Medulla oblongata (tissue), 1 donor: ENCODE results near the gene RAET1E.
"Not testable (repeated sequence)": the region's sequence is repeated elsewhere in the genome, so short reads cannot be mapped to it uniquely, and the experiment has no call there.

ENCODE experiments used
- DNase-seq: peaks from one replicate; pipeline ENCODE4 v3.0.0-alpha.2; 2015; ENCODE audit errors: extremely low spot score

The RAET1E gene

GRCh38 chr6:149929422-149929821, 31.5 kb upstream of the RAET1E start:
- DNase-seq = no peak

GRCh38 chr6:149927025-149927424, 29.1 kb upstream of the RAET1E start:
- DNase-seq = not testable (repeated sequence)

GRCh38 chr6:149925974-149926777, 28.3 kb upstream of the RAET1E start:
- DNase-seq = peak; percentile 86

GRCh38 chr6:149925253-149925973, 27.5 kb upstream of the RAET1E start:
- DNase-seq = no peak

GRCh38 chr6:149924933-149925252, 27.0 kb upstream of the RAET1E start:
- no peak for DNase-seq

GRCh38 chr6:149924206-149924932, 26.5 kb upstream of the RAET1E start:
- no peak for DNase-seq

GRCh38 chr6:149923327-149923986, 25.5 kb upstream of the RAET1E start:
- DNase-seq = no peak

- peak; percentile 89 for DNase-seq
Observed at GRCh38 chr6:149922642-149923326, 24.9 kb upstream of the RAET1E start, which contains the start of gene RAET1G. Gene RAET1G, minus strand, starts transcription at chr6:149923121. Its CDS starts 111 bp downstream, at chr6:149923010.

GRCh38 chr6:149922091-149922490, 24.2 kb upstream of the RAET1E start:
- not testable (repeated sequence) for DNase-seq

GRCh38 chr6:149921361-149921760, 23.4 kb upstream of the RAET1E start:
- no peak for DNase-seq

- no peak for DNase-seq
Observed at GRCh38 chr6:149919834-149920225, 21.9 kb upstream of the RAET1E start.

- not testable (repeated sequence) for DNase-seq
Observed at GRCh38 chr6:149919126-149919833, 21.4 kb upstream of the RAET1E start.

GRCh38 chr6:149918151-149918905, 20.4 kb upstream of the RAET1E start:
- no peak for DNase-seq

GRCh38 chr6:149917679-149918078, 19.8 kb upstream of the RAET1E start:
- DNase-seq = no peak

- DNase-seq = no peak
Observed at GRCh38 chr6:149915970-149916865, 18.3 kb upstream of the RAET1E start.

GRCh38 chr6:149913540-149914240, 15.8 kb upstream of the RAET1E start:
- DNase-seq = no peak

GRCh38 chr6:149913085-149913484, 15.2 kb upstream of the RAET1E start:
- no peak for DNase-seq

- DNase-seq = not testable (repeated sequence)
Observed at GRCh38 chr6:149912680-149913079, 14.8 kb upstream of the RAET1E start.
